Activated CD8-positive, alpha-beta memory T cell treated with anti-CD3 and anti-CD28 coated beads, Interleukin-2, amount 50 U/mL, for 24 hours (primary cell): ENCODE results near the gene SLCO2B1.

Experiments used
- DNase-seq: peaks from one replicate; pipeline ENCODE4 v3.0.0-alpha.2; 2020; ENCODE audit errors: extremely low read depth

SLCO2B1 gene

GRCh38 chr11:75219869-75220268 lies 69.0 kb downstream of the SLCO2B1 start:
- no peak for DNase-seq

DNA sequence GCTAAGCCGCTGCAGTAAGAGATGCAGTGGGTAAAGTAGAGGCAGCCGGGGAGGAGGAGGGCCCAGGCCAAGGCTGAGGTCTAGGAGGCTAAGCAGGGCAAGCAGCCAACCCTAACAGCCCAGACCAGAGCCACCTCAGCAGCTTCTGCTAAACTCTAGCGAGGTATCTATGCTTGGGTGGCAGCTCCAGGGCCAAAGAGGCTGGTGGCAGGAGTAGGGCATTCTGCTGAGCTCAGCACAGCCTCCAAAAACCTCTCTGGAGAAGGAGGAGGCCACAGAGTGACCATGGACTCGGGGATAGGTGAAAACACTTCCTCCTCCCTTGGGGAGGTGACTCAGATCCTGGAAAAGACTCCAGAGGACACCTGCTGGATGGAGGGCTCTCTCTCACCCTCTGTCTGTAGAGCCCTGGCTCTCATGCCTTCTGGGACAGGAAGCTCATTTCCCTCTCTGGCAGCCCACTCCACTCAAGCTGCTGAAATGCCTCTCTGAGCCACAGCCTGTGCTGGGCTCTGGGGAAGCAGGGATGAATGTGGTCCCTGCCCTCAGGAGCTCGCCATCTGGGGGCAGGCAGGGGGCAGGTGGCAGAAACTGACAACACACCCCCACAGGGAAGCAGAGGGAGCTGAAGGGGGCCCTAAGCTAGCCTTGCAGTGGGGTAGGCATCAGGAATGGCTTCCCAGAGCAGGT lies 73.2 kb downstream of the SLCO2B1 start:
- no peak for DNase-seq

- DNase-seq, result no peak
These were observed 74.9 kb downstream of the SLCO2B1 start for GRCh38 chr11:75225794-75226193.

DNA sequence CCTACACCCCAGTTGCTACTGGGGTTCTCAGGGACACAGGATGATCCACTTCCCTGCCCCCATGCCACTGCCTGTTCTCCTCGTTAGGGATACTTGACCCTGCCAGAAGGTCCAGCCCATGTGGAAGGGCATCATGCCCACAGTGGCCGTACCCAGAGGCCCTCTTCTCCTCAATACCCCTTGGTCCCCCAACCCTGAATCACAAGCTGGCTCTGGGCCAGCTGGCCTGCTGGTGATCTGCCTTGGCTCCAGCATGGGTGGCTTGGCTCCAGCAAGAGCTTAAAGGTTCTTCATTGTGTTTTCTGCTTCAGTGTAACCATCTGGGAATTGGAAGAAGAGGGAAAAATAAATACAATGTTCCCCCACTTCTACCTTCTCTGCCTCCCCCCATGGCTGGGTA lies 78.6 kb downstream of the SLCO2B1 start:
- DNase-seq, result no peak

DNA sequence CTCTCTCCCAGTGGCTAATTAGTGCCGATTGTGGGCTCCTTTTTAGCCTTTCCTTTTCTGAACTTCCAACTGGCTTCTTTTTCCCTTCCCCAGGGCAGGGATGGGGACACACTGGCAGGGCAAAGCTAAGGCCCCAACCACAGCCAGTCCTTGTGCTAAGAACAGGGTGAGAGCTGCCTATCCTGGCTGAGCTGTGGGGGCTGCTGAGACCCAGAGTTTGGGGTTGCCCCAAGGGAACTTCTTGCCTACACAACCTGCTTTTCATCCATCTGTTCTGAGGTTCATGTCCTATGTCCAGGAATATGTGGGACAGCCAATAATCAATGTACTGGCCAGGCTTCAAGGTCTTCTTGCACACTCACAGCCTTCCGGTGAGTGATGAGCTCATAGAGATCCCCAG lies 79.7 kb downstream of the SLCO2B1 start:
- DNase-seq, result no peak

DNA sequence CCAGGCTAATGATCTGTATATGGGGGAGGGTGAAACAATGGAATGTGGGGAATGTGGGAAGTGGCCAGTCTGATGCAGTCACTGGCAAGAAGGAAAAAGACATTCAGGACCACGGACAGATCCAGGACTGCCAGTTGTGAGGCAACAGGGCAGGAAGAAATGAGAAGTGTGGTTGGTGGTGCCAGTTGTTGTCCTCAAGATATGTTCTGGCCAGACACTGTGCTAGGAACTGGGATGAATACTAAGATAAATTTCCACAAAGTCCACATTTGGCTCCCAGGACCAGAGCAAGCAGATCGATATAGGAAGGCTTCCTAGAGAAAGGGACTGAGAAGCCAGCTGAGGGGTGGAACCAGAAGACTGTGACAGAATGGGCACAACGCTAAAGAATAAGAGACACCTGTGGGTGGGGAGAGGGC lies 82.9 kb downstream of the SLCO2B1 start:
- DNase-seq, result no peak

GRCh38 chr11:75236062-75236461 lies 85.2 kb downstream of the SLCO2B1 start:
- no peak for DNase-seq

DNA sequence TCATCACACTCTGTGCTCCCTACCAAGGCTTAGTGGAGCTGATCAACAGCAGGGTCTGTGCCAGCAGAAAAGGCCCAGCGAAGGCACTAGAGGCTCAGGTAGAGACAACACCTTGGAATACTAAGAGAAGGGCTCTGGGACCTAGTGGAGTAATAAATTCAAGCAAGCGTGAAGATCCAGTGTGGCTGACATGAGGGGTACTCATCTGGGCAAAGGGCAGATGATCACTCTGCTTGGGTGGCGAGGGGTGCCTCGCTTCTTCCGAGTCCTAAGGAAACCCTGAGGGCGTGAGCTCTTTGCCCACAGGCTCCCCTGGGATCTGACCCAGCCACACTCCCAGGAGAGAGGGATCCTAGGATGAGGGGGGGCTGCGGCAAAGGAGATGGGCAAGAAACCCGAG lies 86.1 kb downstream of the SLCO2B1 start:
- no peak for DNase-seq

DNA sequence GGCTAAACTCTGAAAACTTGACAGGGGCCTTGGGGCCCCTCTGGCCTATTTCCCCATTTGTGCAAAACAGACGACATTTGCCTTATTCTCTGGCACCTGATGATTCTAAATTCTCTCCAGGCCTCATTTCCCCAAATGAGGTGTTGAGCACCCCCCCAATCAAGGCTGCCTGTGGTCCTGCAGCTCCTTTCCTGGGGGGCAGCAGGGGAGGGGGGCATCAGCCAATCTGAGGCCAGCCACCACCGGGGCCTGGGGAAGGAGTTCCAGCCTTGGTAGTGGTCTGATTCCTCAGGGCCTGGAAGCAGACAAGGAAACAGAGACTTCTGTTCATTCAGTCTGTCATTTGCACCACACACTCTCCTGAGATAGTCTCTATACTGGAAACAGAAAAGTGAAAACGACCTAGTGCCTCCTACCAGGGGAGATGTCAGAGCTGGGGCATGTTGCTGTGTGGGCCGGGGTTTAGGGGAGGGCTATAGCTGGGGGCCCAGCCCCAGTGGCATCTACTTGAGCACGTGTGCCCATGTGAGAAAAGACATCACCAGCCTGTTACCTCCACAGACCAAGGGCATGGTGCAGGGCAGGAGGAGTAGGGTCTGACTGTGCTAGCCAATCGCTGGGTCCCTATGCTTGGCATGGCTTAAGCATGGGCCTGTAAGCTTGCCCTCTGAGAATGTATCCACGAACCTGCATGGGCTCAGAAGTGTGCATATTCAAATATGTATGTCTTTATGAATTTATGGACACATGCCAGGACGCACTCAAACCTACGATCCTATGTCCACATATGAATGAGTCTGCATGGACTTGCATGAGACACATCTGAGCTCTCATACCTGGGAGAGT lies 87.9 kb downstream of the SLCO2B1 start:
- DNase-seq, result no peak

DNA sequence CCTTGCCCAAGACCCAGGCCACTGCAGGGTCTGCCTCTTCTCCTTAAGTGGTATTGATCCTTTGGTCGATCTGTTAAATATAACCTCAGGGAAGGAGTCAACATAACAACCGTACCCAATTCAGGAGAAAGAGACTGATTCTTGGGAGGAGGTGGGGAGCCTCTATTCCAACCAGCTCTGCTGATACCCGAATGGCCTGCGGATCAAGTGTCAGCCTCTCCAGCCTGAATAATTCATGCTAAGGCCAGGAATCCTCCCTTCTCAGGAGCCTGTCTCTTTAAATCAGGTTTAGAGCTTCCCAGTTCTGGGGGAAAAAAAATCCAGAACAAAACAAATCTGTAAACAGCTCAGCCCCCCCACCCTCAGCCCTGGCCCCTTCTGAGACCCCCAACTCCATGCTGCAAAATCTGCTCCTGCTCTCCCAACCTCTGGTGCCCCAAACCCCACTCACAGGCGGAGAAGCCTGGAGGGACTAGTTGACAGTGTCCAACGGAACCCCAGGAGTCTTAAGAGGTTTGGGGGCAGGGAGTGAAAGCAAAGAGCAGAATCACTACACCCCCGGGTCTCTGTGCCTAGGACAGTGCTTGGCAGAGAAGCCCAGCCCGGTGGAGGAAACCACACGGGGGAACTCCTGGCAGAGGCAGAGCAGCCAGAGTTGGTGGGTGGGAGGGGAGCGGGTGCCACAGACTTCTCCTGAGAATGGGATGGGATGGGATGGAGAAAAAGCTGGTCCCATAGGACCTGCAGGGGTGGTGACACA lies 88.8 kb downstream of the SLCO2B1 start:
- no peak for DNase-seq

DNA sequence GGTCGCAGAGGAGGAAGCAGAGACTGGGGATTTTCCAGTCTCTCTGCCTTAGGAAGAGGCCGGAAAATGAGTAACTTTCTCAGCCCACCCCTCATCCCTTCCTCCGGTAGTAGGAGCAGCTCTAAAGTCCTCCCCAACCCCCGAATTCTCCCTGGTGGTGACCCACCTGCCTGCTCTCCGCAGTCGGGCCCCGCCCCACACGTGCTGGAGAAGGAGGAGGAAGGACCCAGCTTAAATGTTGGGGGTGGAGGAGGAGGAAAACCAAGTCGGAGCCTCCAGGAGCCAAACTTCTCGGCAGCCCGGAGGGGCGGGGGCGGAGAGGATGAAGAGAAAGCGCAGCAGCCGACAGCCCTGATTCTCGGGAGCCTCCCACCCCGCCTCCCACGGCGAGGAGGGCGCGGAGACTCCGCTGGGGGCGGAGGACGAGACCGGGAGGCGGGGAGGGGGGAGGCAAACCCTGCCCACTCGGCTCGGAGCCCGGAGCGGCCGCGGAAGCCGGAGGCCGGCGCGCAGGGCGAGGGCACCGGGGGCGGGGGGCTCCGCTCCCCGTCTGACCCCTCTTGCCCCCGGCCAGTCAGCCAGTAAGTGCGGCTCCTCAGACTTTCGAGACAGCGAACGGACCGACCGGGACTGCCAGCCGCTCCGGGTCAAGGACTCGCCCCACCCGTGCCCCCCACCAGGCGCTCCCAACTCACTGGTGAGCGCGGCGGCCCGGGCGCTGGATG lies 89.6 kb downstream of the SLCO2B1 start, which contains the start of gene TPBGL:
TPBGL (plus strand) TSS at position 464 of the 725 bp plus-strand sequence. CDS start 276 bp downstream, outside the sequence.
- DNase-seq, result no peak

DNA sequence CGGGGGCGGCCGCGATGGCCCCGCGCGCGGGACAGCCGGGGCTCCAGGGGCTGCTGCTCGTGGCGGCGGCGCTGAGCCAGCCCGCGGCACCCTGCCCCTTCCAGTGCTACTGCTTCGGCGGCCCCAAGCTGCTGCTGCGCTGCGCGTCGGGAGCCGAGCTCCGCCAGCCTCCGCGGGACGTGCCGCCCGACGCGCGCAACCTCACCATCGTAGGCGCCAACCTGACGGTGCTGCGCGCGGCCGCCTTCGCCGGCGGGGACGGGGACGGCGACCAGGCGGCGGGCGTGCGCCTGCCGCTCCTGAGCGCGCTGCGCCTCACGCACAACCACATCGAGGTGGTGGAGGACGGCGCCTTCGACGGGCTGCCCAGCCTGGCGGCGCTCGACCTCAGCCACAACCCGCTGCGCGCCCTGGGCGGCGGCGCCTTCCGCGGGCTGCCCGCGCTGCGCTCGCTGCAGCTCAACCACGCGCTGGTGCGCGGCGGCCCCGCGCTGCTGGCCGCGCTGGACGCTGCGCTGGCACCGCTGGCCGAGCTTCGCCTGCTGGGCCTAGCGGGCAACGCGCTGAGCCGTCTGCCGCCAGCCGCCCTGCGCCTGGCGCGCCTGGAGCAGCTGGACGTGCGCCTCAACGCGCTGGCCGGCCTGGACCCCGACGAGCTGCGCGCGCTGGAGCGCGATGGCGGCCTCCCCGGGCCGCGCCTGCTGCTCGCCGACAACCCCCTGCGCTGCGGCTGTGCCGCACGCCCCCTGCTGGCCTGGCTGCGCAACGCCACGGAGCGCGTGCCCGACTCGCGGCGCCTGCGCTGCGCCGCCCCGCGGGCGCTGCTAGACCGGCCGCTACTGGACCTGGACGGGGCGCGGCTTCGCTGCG lies 90.4 kb downstream of the SLCO2B1 start:
- DNase-seq, result peak; percentile 51

DNA sequence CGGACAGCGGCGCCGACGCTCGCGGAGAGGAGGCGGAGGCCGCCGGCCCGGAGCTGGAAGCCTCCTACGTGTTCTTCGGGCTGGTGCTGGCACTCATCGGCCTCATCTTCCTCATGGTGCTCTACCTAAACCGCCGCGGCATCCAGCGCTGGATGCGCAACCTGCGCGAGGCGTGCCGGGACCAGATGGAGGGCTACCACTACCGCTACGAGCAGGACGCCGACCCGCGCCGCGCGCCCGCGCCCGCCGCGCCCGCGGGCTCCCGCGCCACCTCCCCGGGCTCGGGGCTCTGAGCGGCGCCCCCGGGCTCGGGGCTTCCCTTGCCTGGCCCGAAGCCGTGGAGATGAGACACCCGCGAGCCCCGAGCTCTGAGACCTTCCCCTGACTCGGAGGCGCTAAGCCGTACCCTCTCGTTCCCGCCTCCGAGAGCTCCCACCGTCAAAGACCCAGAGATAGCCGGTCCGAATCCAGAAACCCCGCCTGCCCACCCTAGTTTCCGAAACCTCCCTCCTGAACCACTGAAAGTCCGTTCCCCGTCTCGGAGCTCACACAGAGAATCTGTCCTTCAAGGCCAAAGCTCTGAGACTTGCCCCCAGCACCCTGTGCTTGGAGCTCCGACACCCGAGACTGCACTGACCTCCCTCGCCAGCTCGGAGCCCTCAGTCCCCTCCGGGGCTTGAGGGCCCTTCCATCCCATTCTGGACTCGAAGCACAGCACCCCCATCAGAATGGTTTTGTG lies 91.2 kb downstream of the SLCO2B1 start:
- DNase-seq, result no peak

GRCh38 chr11:75242722-75243600 lies 92.1 kb downstream of the SLCO2B1 start:
- DNase-seq, result no peak

GRCh38 chr11:75244052-75244814 lies 93.3 kb downstream of the SLCO2B1 start:
- DNase-seq, result no peak

DNA sequence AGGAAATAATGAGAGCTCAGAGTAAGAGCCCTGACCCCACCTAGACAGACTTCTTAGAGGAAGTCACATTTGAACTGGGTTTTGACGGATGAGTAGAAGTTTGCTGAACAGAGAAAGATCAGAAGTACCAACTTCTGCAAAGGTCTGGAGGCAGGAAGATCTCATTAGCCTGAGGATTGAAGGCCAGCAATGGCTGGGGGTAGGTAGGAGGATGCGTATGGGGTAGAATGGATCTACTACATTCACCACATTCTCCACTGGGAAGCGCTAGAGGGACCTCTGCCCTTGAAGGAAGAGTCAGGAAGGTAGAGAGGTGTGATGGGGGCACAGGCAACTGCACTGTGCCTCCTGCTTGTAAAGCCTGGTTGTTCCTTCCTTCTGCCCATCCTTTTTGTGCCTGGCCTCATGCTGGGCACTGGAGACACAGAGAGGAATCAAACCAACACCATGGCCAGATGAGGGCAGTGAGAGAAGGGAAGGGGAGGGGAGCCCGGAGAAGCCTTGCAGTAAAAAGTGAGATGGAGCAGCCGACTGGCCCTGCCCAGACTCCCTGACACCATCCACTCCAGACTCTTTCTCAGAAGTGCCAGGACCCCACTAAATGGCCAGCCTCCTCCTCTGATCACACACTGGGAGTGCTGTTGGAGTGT lies 94.6 kb downstream of the SLCO2B1 start:
- no peak for DNase-seq

- no peak for DNase-seq
These were observed 95.2 kb downstream of the SLCO2B1 start for GRCh38 chr11:75246006-75246670.
